Measurements from ENCODE around the gene WDR43. TPM values are rescaled to one million over a fixed set of nuclear protein-coding genes. Genes with fewer than 3 reads are reported as not detected.

WDR43 gene
- total RNA-seq, 1 donor from 2014 or later: 56.7 TPM

- H3K27me3 ChIP-seq: no peaks in the 10 kb centered on the region
- intact Hi-C loops (cut with DNase I): no loop called here
- no peak for TF ChIP-seq POLR2A (IDR thresholded peaks at IDR 0.05)
- no peak for TF ChIP-seq POLR2AphosphoS5 (IDR thresholded peaks at IDR 0.05; ENCODE audit: insufficient read depth in 1 of 2, low read depth in 1 of 2)
- TF ChIP-seq CTCF (IDR thresholded peaks at IDR 0.05): no peak
- peaks cover 13% of the 10 kb centered on the region for H3K4me1 ChIP-seq
- DNase-seq (ENCODE audit: extremely low spot score in 2 of 2): no peak
- H3K4me3 ChIP-seq: no peak overlapping the region
- peaks cover 0 to 30% of the 10 kb centered on the region in 2 donors for H3K36me3 ChIP-seq
- peak overlapping the region; percentile 53 for H3K27ac ChIP-seq
- H3K9me3 ChIP-seq: no peaks in the 10 kb centered on the region
Observed at GRCh38 chr2:28950941-28951630, 56.6 kb downstream of the WDR43 start.

GRCh38 chr2:28951910-28952835 lies 57.7 kb downstream of the WDR43 start:
- Histone ChIP-seq H3K4me3 (no peak overlapping the region), H3K36me3 (peaks cover 0 to 19% of the 10 kb centered on the region in 2 donors), H3K4me1 (peaks cover 13% of the 10 kb centered on the region), H3K27ac (peak overlapping the region; percentile 53), H3K9me3 (no peaks in the 10 kb centered on the region), H3K27me3 (no peaks in the 10 kb centered on the region)
- TF ChIP-seq CTCF (IDR thresholded peaks at IDR 0.05): no peak
- no peak for TF ChIP-seq POLR2A (IDR thresholded peaks at IDR 0.05)
- peak in 1 of 2 donors; percentile 21 for TF ChIP-seq POLR2AphosphoS5 (IDR thresholded peaks at IDR 0.05; ENCODE audit: insufficient read depth in 1 of 2, low read depth in 1 of 2)
- intact Hi-C loops (cut with DNase I): no loop called here
- DNase-seq (ENCODE audit: extremely low spot score in 2 of 2): no peak

GRCh38 chr2:28952836-28953211 lies 58.4 kb downstream of the WDR43 start:
- intact Hi-C loops (cut with DNase I): no loop called here

GRCh38 chr2:28955467-28955866 lies 61.0 kb downstream of the WDR43 start:
- no peak overlapping the region for H3K27ac ChIP-seq
- no peak overlapping the region for H3K4me3 ChIP-seq
- intact Hi-C loops (cut with DNase I): loop anchor here (5.0 kb wide), 1 partner anchor 422 kb away; no protein-coding TSS in a partner anchor
- no peak for TF ChIP-seq POLR2A (IDR thresholded peaks at IDR 0.05)
- TF ChIP-seq CTCF (IDR thresholded peaks at IDR 0.05): no peak
- no peak for TF ChIP-seq POLR2AphosphoS5 (IDR thresholded peaks at IDR 0.05; ENCODE audit: insufficient read depth in 1 of 2, low read depth in 1 of 2)
- H3K36me3 ChIP-seq: no peaks in the 10 kb centered on the region
- DNase-seq (ENCODE audit: extremely low spot score in 2 of 2): no peak
- no peaks in the 10 kb centered on the region for H3K27me3 ChIP-seq
- H3K4me1 ChIP-seq: peaks cover 13% of the 10 kb centered on the region
- no peaks in the 10 kb centered on the region for H3K9me3 ChIP-seq

More at GRCh38 chr2:28952836-28953211, 58.4 kb downstream of the WDR43 start:
- Histone ChIP-seq H3K4me1 (peaks cover 13% of the 10 kb centered on the region), H3K27ac (no peak overlapping the region), H3K9me3 (no peaks in the 10 kb centered on the region), H3K27me3 (no peaks in the 10 kb centered on the region), H3K4me3 (no peak overlapping the region), H3K36me3 (peaks cover 0 to 13% of the 10 kb centered on the region in 2 donors)
- no peak for TF ChIP-seq CTCF (IDR thresholded peaks at IDR 0.05)
- TF ChIP-seq POLR2A (IDR thresholded peaks at IDR 0.05): no peak
- TF ChIP-seq POLR2AphosphoS5 (IDR thresholded peaks at IDR 0.05; ENCODE audit: insufficient read depth in 1 of 2, low read depth in 1 of 2): no peak
- DNase-seq (ENCODE audit: extremely low spot score in 2 of 2): no peak

Data from vagina (tissue), 2 donors.